Immature natural killer cell (primary cell): ENCODE data around the gene HASPIN. TPM values are rescaled to one million over a fixed set of nuclear protein-coding genes. Genes with fewer than 3 reads are reported as not detected.

ENCODE experiments used
- DNase-seq, 3 donors: peaks; one replicate each; pipeline ENCODE4 v3.0.0; 2022; ENCODE audit warnings: mixed read lengths in 1 of 3
- H3K27ac Mint-ChIP-seq, 6 donors: one replicate each; pipeline ENCODE4 v1.8.0; 2020; ENCODE audit warnings: mixed read lengths in 6 of 6, mild to moderate bottlenecking in 5 of 6, inconsistent platforms in 4 of 6, moderate library complexity in 3 of 6
- H3K27me3 Mint-ChIP-seq, 3 donors: one replicate each; pipeline ENCODE4 v1.8.0; 2020 to 2021; ENCODE audit warnings: low read depth in 3 of 3, mild to moderate bottlenecking in 3 of 3, mixed read lengths in 3 of 3, moderate library complexity in 3 of 3, inconsistent platforms in 1 of 3
- H3K36me3 Mint-ChIP-seq, 3 donors: one replicate each; pipeline ENCODE4 v1.8.0; 2020; ENCODE audit warnings: mixed read lengths in 3 of 3, inconsistent platforms in 2 of 3, mild to moderate bottlenecking in 2 of 3
- H3K4me1 Mint-ChIP-seq, 2 donors: one replicate each; pipeline ENCODE4 v1.8.0; 2020; ENCODE audit warnings: inconsistent platforms in 2 of 2, mild to moderate bottlenecking in 2 of 2, mixed read lengths in 2 of 2, moderate library complexity in 1 of 2
- H3K4me3 Mint-ChIP-seq, 5 donors: one replicate each; pipeline ENCODE4 v1.8.0; 2020; ENCODE audit warnings: mild to moderate bottlenecking in 5 of 5, mixed read lengths in 5 of 5, inconsistent platforms in 3 of 5, moderate library complexity in 3 of 5
- H3K9me3 Mint-ChIP-seq, 6 donors: one replicate each; pipeline ENCODE4 v1.8.0; 2020; ENCODE audit warnings: mild to moderate bottlenecking in 6 of 6, mixed read lengths in 6 of 6, inconsistent platforms in 4 of 6, moderate library complexity in 3 of 6
- polyA plus RNA-seq, 3 donors: library from polyadenylated mRNA; unstranded; fragments of 300-500 nt; fragmentation: Illumina TruSeq; gene quantifications; one replicate each; pipeline ENCODE4 v1.2.3, GENCODE V29; 2021

HASPIN gene
- polyA plus RNA-seq, 3 donors from 2014 or later = 0.20 to 0.47 TPM; not detected in 1

GRCh38 chr17:3765981-3766380, 42.3 kb downstream of the HASPIN start:
- Mint-ChIP-seq H3K4me3 (peak overlapping the region; percentile 85 to 98 (median 90)), H3K27me3 (peaks cover 30 to 39% (median 37%) of the 10 kb centered on the region in 3 donors), H3K4me1 (peaks cover 93% of the 10 kb centered on the region in 2 donors), H3K27ac (peak overlapping the region; percentile 98 to 100 (median 98)), H3K36me3 (peaks cover 7 to 8% (median 8%) of the 10 kb centered on the region in 3 donors), H3K9me3 (no peaks in the 10 kb centered on the region)
- no peak for DNase-seq

- Mint-ChIP-seq H3K4me1 (peaks cover 92 to 94% of the 10 kb centered on the region in 2 donors), H3K27me3 (peaks cover 33 to 39% (median 38%) of the 10 kb centered on the region in 3 donors), H3K4me3 (peak overlapping the region; percentile 59 to 81 (median 73)), H3K27ac (peak overlapping the region; percentile 78 to 98 (median 92)), H3K36me3 (peaks cover 7 to 8% (median 8%) of the 10 kb centered on the region in 3 donors), H3K9me3 (no peaks in the 10 kb centered on the region)
- peak; percentile 75 to 81 (median 77) for DNase-seq
Measured at GRCh38 chr17:3766779-3767178, 43.1 kb downstream of the HASPIN start.

- DNase-seq = no peak
- peaks cover 7 to 8% (median 8%) of the 10 kb centered on the region in 3 donors for H3K36me3 Mint-ChIP-seq
- H3K4me3 Mint-ChIP-seq = peak overlapping the region; percentile 32 to 75 (median 66)
- H3K27me3 Mint-ChIP-seq = peaks cover 33 to 40% (median 36%) of the 10 kb centered on the region in 3 donors
- peak overlapping the region; percentile 40 to 98 (median 92) for H3K27ac Mint-ChIP-seq
- H3K9me3 Mint-ChIP-seq = no peaks in the 10 kb centered on the region
- H3K4me1 Mint-ChIP-seq = peaks cover 91% of the 10 kb centered on the region in 2 donors
Measured at GRCh38 chr17:3768341-3768740, 44.6 kb downstream of the HASPIN start.

GRCh38 chr17:3768769-3769168, 45.1 kb downstream of the HASPIN start:
- DNase-seq = no peak
- H3K36me3 Mint-ChIP-seq = peaks cover 7 to 8% (median 8%) of the 10 kb centered on the region in 3 donors
- H3K4me1 Mint-ChIP-seq = peaks cover 87% of the 10 kb centered on the region in 2 donors
- peaks cover 31 to 36% (median 33%) of the 10 kb centered on the region in 3 donors for H3K27me3 Mint-ChIP-seq
- peak overlapping the region in 5 of 6 donors; percentile 89 to 98 (median 93) for H3K27ac Mint-ChIP-seq
- H3K9me3 Mint-ChIP-seq = no peaks in the 10 kb centered on the region
- H3K4me3 Mint-ChIP-seq = peak overlapping the region; percentile 32 to 75 (median 66)

- Mint-ChIP-seq H3K4me3 (peak overlapping the region; percentile 66 to 82 (median 75)), H3K4me1 (peaks cover 71 to 72% of the 10 kb centered on the region in 2 donors), H3K36me3 (peaks cover 7 to 8% (median 8%) of the 10 kb centered on the region in 3 donors), H3K27ac (peak overlapping the region; percentile 87 to 98 (median 94)), H3K9me3 (no peaks in the 10 kb centered on the region), H3K27me3 (peaks cover 21 to 24% (median 22%) of the 10 kb centered on the region in 3 donors)
- peak; percentile 83 to 87 (median 84) for DNase-seq
Measured at GRCh38 chr17:3770466-3770865, 46.8 kb downstream of the HASPIN start.

GRCh38 chr17:3771140-3771539, 47.4 kb downstream of the HASPIN start:
- Mint-ChIP-seq H3K9me3 (no peaks in the 10 kb centered on the region), H3K27ac (peak overlapping the region; percentile 87 to 98 (median 94)), H3K27me3 (peaks cover 15 to 22% (median 18%) of the 10 kb centered on the region in 3 donors), H3K36me3 (peaks cover 7 to 8% (median 8%) of the 10 kb centered on the region in 3 donors), H3K4me1 (peaks cover 65% of the 10 kb centered on the region in 2 donors), H3K4me3 (peak overlapping the region in 4 of 5 donors; percentile 20 to 82 (median 50))
- DNase-seq = no peak

- peak overlapping the region in 1 of 5 donors; percentile 61 for H3K4me3 Mint-ChIP-seq
- peaks cover 50 to 51% of the 10 kb centered on the region in 2 donors for H3K4me1 Mint-ChIP-seq
- H3K36me3 Mint-ChIP-seq = peaks cover 3 to 8% (median 8%) of the 10 kb centered on the region in 3 donors
- no peak for DNase-seq
- H3K27me3 Mint-ChIP-seq = peaks cover 10 to 22% (median 14%) of the 10 kb centered on the region in 3 donors
- H3K27ac Mint-ChIP-seq = peak overlapping the region in 2 of 6 donors; percentile 50 to 98
- H3K9me3 Mint-ChIP-seq = no peaks in the 10 kb centered on the region
Measured at GRCh38 chr17:3772764-3773163, 49.1 kb downstream of the HASPIN start.

GRCh38 chr17:3773511-3773910, 49.8 kb downstream of the HASPIN start:
- Mint-ChIP-seq H3K4me3 (no peak overlapping the region), H3K27ac (no peak overlapping the region), H3K9me3 (no peaks in the 10 kb centered on the region), H3K4me1 (peaks cover 43 to 44% of the 10 kb centered on the region in 2 donors), H3K36me3 (peaks cover under 1 to 6% (median 6%) of the 10 kb centered on the region in 3 donors), H3K27me3 (peaks cover 7 to 18% (median 11%) of the 10 kb centered on the region in 3 donors)
- no peak for DNase-seq

GRCh38 chr17:3773966-3774365, 50.3 kb downstream of the HASPIN start:
- DNase-seq = no peak
- Mint-ChIP-seq H3K9me3 (no peaks in the 10 kb centered on the region), H3K27ac (peak overlapping the region in 2 of 6 donors; percentile 15 to 70), H3K4me3 (no peak overlapping the region), H3K36me3 (peaks cover 0 to 4% (median 3%) of the 10 kb centered on the region in 3 donors), H3K27me3 (peaks cover 5 to 18% (median 11%) of the 10 kb centered on the region in 3 donors), H3K4me1 (peaks cover 38 to 39% of the 10 kb centered on the region in 2 donors)

Other genes with a start within 250 kb of the HASPIN start
- gene ASPA, start 247.9 kb upstream of the HASPIN start, polyA plus RNA-seq = not detected
- 1 to 10 TPM in 1 of 3 donors, under 1 TPM in 2; 0.05 to 1.3 (median 0.39) TPM for gene TRPV3, start 166.1 kb upstream of the HASPIN start, polyA plus RNA-seq
- gene TRPV1, start 114.5 kb upstream of the HASPIN start, polyA plus RNA-seq = 1 to 10 TPM in 1 of 3 donors, under 1 TPM in 1, not detected in 1; 0.08 to 1.1 TPM
- 1 to 10 TPM; 2.6 to 8.1 (median 6.4) TPM for gene SHPK, start 87.7 kb upstream of the HASPIN start, polyA plus RNA-seq
- 10 to 100 TPM in 1 of 3 donors, 1 to 10 TPM in 2; 6.0 to 12.7 (median 7.2) TPM for gene CTNS, start 87.1 kb upstream of the HASPIN start, polyA plus RNA-seq
- 10 to 100 TPM; 36.1 to 49.2 (median 41.5) TPM for gene TAX1BP3, start 55.3 kb upstream of the HASPIN start, polyA plus RNA-seq
- 100 to 1,000 TPM; 104 to 137 (median 135) TPM for gene EMC6, start 55.1 kb upstream of the HASPIN start, polyA plus RNA-seq
- gene P2RX5, start 27.7 kb upstream of the HASPIN start, polyA plus RNA-seq = 1 to 10 TPM; 5.9 to 8.9 (median 8.4) TPM
- 10 to 100 TPM; 68.2 to 81.9 (median 81.8) TPM for gene ITGAE, start 77.3 kb downstream of the HASPIN start, polyA plus RNA-seq
- 10 to 100 TPM in 2 of 3 donors, 1 to 10 TPM in 1; 5.7 to 18.3 (median 11.5) TPM for gene NCBP3, start 122.3 kb downstream of the HASPIN start, polyA plus RNA-seq
- gene CAMKK1, start 169.2 kb downstream of the HASPIN start, polyA plus RNA-seq = under 1 TPM in 1 of 3 donors, not detected in 2; 0.08 TPM
- gene P2RX1, start 192.6 kb downstream of the HASPIN start, polyA plus RNA-seq = under 1 TPM in 1 of 3 donors, not detected in 2; 0.33 TPM
- gene ATP2A3, start 240.5 kb downstream of the HASPIN start, polyA plus RNA-seq = 100 to 1,000 TPM in 1 of 3 donors, 10 to 100 TPM in 2; 29.6 to 116 (median 35.1) TPM